ENCODE results near the gene TRIM47.

The TRIM47 gene

GRCh38 chr17:75825149-75825552, 53.2 kb downstream of the TRIM47 start:
- DNase-seq (ENCODE audit: low read depth): no peak
- H3K4me3 ChIP-seq (ENCODE audit: low read length): no peak overlapping the region
- TF ChIP-seq CTCF (conservative IDR thresholded peaks at IDR 0.05; ENCODE audit: low read depth, low read length): no peak

- no peak for DNase-seq (ENCODE audit: low read depth)
- no peak overlapping the region for H3K4me3 ChIP-seq (ENCODE audit: low read length)
- TF ChIP-seq CTCF (conservative IDR thresholded peaks at IDR 0.05; ENCODE audit: low read depth, low read length): no peak
These were observed 53.7 kb downstream of the TRIM47 start for GRCh38 chr17:75824666-75825065.

Measured in retinal pigment epithelial cell (primary cell).